ELR (cell line): ENCODE results near the gene DIP2C.
"Not testable (repeated sequence)": the region's sequence is repeated elsewhere in the genome, so short reads cannot be mapped to it uniquely, and the experiment has no call there.

Source experiments
- DNase-seq: peaks from one replicate; pipeline ENCODE4 v3.0.0-alpha.2; 2015; ENCODE audit warnings: low read depth

The DIP2C gene

DNA sequence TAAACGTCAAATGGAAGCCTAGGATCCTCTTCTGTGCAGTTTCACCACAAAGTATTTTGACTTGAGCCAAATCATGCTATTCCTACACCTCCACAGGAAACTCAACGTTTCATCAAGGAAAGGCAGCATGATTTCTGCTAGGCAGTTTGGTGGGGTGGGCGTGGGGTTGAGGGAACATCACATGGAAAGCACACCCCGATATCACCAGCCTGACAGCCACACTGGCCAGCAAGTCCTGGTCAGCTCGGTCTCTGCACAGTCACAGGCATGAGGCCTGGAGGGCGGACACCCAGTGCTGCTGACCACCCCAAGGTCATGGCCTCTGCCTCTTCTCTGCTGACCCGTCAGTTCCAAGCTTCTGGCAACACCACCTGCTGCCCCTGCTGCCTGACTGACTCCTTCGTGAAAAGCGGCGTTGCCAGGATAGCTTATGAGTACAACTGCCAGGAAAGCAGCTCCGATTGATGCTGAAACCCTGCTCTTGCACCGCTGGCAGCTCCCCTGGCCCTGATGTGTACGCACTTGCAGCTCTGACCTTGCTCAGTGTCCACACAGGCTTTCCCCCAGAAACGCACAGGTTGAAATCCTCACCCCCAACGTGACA is 171.5 kb downstream of the DIP2C start:
- DNase-seq, result no peak

DNA sequence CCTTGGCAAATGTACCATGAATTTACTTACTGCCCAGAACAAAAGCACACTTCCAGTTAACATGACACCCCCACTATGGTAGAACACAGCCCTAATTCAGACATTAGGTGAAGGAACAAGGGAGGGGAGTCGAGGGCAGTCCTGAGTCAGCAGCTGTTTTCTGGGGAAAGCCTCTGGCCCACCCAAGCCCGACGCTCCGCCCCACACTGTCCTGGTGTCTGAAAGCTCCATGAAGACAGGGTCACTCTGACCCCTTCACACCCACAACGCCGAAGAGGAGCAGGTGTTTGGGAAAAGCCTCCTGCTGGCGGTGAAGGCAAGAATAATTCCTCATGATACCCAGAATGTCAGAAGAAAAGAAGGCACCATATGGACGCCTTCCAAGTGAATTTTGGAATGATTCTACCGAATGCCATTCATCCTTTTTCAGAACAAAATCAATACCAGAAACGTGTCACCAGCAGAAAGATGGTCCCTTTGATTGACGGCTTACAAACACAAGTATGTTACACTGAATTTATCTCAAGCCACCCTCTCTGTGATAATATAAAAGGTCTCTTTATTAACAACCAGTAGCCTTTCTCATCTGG is 172.1 kb downstream of the DIP2C start:
- no peak for DNase-seq

DNA sequence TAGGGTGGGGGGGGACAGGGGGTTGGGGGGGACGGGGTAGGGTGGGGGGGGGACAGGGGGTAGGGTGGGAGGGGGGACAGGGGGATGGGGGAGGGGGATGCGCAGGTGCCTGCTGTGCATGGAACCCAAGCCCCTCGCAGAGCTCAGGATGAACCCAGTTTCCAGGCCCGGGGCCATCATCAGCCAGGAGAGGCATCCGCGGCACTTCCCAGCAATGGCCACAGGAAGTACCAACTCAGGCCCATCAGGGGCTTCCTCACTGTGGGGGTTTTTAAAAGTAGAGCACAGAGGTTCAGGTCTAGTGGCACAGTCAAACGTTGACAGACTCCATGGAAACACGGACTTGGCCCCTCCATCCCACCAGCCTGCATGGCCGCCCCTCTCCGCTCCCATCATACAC is 172.7 kb downstream of the DIP2C start:
- no peak for DNase-seq

DNA sequence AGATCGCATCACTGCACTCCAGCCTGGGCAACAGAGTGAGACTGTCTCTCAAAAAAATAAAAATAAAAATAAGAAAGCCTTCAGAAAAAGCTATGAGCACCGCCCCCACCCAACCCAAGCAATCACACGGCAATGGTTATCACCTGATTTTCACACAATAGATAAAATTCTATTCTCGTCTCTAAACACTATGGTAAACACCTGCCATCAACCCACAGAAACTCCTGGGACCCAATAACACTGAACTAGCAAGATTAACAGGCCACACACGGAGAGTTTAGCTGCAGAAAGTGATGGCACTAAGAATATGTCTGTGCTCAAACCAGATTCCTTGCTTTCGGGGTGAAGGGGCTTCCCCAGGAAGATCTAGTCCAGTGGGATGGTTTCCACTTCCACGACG is 173.8 kb downstream of the DIP2C start:
- DNase-seq, result no peak

DNA sequence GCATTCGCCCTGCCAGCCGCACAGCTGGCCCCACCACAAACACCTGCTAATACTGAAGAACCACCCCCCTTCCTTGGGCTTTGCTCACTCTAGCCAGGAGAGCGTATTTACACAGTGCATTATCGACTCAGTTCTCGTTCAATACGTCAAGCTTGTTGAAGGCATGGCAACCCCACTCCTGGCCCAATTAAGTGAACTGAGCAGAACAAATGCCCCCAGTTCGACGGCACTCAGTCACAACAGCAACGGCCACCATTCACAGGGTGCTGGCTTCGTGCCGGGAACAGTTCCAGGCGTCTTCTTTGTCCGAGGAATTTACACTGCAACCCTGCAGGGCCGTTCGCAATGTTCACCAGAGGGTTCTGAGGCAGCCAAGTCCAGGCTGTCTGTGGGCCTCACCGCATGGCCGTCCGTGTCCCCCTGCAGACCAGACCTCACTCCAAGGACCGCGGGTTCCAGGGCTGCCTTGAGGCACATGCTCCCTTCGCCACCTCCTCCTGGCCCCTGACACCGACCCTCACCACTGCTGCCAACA is 175.3 kb downstream of the DIP2C start:
- DNase-seq, result no peak

DNA sequence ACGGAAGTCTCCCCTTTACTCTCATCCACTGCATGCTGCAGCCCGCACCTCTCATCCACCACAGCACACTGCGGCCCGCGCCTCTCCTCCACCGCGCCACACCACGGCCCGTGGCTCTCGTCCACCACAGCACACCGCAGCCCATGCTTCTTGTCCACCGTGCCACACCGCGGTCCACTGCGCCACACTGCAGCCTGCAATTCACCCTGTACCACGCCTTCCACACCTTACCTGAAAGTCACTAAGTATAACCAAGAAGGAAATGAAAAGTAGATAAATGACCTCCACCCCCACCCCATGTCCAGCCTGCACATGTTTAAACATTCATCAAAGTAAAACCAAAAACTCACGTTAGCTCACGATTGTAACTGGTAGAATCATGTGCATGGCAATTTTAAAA is 176.1 kb downstream of the DIP2C start:
- DNase-seq, result no peak

DNA sequence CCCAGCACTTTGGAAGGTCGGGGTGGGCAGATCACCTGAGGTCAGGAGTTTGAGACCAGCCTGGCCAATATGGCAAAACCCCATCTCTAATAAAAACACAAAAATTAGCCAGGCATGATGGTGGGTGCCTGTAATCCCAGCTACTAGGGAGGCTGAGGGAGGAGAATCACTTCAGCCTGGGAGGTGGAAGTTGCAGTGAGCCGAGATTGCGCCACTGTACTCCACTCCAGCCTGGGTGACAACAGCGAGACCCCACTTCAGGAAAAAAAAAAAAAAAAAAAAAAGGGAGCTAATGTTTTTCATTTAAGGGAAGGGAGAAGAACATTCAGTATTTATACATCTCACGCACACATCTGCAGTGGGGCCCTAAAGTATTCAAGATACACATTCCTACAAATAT is 176.8 kb downstream of the DIP2C start:
- not testable (repeated sequence) for DNase-seq

DNA sequence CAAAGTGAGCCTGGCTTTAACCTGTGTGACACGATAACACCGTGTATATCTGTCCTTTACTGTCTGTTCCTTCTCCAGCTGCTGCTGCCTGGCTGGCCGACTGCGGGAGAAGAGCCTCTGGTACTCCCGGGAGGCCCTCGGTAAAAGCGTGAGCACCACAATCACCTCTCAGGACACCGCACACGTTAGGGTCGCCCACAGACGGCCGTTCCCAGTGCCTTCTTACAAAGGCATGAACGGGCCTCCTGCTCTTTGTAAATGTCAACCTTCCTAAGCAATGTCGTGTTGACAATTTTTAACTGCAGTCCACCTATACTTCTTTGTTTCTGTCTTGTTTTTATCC is 177.6 kb downstream of the DIP2C start:
- no peak for DNase-seq

DNA sequence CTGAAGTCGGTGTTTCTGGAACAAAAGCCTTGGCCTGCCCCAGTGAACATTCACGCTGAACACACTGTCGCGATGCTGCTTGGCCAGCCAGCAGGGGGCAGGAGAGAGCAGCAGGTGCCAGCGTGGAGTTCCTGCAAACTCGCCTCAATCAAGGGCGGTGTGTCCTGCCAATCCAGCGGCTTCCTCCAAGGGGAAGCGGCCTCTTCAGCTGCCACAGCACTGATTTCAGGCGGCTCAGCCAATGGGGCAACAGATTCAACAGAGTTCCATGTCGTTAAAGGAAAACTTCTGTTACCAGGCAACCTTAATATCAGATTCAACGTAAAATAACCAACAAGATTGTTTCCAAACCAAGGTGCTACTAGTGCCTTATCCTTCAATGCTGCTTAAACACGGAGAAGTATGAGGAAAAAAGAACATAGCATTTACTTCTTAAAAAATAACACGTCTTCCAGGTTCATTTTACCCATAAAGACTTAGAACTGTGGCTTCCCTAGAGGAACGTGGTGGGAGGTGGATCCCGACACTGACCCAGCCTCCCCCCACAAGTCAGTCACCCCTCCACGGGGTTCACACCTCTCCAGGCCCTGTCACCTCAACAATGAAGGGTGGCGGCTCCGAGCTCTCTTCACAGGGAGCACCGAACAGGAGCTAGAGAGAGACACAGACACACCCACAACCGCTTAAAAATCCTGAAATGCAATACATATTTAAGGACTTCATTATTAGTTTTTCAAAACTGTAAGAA is 178.2 kb downstream of the DIP2C start:
- peak; percentile 80 for DNase-seq

DNA sequence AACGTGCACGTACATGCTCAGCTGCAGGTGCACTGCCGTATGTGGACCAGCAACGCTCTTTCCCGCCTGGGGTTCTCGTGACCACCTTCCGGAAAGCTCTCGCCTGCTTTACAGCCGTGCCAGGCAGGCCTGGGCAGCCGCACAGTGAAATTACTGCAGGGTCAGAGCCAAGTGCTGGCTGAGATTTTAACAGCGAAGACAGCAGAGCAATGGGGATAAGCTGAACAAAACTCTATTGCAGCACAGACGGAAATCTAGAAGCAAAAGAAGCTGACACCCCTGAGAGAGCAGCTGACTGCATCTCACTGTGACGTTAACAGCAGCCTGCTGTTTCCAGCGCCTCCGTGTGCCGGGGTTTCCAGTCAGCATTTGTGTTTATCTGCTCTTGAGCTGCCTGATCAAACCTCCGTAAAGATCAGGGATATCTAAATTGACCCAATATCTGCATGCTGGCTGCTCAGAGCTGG is 179.0 kb downstream of the DIP2C start:
- no peak for DNase-seq

DNA sequence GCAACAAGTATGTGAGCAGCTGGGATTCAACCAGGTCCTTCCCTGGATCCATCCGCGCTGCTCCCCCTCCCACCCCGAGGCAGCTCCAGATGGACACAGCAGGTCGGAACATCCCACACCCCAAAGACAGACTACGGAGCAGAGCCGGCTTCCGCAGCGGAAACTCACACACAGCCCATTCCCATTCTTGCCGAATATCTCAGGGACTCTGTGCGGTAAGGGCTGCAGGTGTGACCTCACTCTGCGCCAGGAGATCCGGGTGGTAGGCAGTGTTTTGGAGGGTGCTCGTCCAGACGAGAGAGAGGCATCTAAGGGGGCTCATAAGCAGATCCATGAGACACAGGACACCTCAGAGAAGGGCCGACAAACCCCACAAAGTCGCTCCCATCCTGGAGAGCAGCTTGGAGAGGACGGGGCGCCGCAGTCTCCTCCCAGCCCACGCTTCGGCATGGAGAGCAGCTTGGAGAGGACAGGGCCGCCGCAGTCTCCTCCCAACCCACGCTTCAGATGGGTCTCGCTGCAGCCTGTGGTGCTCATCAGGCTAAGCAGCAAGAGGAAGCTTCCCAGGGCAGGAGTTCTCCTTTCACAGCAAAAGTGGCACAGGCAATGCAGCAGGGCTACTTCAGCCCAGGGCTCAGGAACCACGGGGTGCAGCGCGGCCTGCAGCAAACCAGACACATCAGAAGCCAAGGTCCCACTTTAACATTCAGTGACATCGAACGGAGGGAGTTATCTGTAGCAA is 179.9 kb downstream of the DIP2C start:
- no peak for DNase-seq

DNA sequence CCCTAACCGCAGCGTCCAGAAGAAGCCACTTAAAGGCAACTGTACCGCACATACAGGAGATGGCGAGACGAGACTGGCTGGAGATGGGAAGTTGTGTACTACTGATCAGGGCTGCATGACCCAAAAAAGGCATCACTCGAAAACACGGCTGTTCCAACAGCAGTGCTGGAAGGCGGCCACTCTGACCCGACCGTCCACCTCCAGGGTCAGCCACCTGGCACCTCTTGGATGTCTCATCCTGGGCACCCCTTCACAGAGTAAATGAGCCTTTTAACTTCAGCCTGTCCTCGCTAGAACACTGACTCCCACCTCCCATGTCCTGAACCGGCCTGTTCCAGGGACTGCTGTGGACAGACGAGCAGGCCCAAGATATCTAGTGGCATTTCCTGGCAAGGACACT is 180.7 kb downstream of the DIP2C start:
- no peak for DNase-seq

DNA sequence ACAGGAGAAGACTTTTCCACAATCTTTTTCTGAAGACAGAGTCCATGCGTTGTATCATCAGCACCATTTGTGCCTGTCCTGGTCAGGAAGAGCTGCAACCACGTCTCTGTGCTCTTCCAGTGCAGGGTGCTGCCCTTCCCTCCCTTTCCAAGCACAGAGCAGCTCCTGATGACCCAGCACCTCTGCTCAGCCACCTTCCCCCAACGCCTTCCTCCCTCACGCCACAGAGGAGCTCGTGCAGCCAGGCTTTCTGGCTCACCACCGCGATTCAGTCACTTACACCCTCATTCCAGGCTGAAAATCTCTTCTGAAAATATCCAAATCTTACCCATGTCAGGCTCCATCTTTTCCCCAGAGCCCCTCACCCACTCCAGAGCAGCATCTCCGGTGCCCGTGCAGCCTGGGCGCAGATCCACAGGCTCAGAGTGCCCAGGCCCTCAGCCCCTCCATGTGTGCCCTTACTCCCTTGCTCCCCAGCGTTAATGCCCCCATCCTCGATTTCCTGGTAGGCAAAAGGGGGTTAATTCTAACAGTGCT is 181.5 kb downstream of the DIP2C start:
- no peak for DNase-seq

DNA sequence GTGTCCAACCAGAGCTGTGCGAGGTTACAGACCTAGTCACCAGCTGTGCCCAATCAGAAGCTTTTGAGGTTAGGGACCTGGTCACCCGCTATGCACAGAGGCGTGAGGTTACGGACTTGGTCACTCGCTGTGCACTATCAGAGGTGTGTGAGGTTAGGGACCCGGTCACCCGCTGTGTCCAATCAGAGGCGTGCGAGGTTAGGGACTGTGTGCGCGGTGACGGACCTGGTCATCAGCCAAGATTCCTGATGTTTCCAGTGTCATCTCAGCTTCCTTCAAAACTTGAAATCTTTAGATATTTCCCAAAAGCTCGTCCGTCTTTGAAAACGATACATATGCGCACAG is 182.1 kb downstream of the DIP2C start:
- DNase-seq, result no peak

DNA sequence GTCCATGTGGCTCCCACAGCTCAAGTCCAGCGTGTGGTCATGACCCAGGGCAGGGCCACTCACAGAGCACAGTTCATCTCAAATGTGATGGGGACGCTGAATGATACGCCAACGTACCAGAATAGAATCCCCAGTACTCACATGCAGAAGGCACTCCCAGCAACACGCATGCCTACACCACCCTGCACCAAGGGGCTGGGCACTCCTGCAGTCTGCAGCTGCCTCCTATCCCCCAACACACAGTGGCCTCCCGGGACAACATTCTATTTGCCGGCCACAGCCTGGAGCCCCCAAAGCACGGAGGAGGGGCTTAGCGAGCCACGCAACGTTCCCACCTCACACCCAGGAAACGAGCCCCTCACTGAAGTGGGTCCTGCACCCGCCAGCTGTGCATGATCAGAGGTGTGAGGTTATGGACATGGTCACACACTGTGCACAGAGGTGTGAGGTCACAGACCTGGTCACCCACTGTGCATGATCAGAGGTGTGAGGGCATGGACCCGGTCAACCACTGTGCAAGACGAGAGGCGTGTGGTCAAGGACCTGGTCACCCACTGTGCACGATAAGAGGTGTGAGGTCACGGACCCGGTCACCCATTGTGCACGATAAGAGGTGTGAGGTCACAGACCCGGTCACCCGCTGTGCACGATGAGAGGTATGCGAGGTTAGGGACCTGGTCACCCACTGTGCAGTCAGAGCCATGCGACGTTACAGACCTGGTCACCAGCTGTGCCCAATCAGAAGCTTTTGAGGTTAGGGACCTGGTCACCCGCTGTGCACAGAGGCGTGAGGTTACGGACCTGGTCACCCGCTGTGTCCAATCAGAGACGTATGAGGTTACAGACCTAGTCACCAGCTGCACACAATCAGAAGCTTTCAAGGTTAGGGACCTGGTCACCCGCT is 182.8 kb downstream of the DIP2C start:
- no peak for DNase-seq

DNA sequence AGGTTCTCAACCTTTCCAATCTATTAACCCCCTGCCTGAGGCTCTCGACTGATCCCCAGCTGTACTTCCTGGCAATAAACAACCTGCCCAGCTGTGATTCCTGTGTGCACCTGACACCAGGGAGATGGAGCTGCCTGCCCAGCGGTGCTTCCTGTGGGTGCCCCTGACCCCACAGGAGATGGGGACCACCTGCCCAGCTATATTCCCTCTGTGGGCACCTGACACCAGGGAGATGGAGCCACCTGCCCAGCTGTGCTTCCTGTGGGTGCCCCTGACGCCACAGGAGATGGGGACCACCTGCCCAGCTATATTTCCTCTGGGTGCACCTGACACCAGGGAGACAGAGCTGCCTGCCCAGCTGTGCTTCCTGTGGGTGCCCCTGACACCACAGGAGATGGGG is 184.0 kb downstream of the DIP2C start:
- no peak for DNase-seq

DNA sequence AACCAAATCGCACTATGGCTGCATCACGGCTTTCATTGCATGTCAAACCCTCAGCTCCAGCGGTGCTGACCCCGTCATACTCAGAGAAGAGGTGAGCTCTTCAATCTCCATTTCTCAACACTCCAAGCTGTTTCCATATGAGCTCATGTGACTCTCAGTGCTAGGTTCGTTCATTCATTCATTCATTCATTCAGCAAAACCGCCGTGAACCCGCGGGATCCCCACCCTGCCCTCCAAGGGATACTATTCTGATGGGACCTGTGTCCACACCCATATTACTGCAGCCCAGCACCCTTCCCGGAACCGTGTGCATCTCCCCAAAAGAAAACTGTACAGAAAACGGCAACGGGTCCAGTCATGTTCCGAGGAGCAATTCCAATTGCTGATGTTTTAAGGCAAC is 184.7 kb downstream of the DIP2C start:
- no peak for DNase-seq

DNA sequence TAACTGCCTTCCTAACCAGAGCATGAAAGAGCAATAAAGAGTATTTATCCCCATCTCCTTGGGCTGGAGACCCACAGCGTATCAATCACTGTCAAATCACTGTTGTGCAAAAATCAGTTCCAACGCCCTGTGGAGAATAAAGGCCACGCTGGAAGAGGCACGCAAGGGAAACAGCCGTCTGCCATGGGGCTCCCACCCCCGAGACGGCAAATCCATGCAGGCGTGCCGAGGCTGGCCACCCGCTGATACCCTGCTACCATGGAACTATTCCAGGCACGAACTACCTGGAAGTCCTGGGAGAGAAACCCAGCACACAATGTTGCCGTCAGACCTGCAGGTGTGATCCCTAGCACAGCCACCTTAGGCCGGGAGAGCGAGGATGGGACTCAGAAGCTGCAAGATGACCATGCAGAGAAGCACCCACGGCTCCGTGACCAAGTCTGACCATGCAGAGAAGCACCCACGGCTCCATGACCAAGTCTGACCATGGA is 185.3 kb downstream of the DIP2C start:
- no peak for DNase-seq

DNA sequence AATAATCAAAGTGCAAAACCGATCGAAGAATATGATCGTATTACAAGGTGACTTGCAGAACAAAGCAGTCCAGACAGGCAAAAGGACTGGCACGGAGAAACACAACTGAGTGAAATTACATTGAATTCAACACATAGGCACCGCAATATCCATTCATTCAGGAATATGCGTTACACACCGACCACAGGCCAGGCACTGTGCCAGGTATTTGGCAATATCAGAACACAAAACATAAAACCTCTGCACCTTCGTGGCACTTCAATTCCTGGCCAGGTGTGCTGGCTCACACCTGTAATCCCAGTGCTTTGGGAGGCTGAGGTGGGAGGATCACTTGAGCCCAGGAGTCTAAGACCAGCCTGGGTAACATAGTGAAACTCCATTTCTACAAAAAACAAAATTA is 187.9 kb downstream of the DIP2C start:
- DNase-seq, result no peak

DNA sequence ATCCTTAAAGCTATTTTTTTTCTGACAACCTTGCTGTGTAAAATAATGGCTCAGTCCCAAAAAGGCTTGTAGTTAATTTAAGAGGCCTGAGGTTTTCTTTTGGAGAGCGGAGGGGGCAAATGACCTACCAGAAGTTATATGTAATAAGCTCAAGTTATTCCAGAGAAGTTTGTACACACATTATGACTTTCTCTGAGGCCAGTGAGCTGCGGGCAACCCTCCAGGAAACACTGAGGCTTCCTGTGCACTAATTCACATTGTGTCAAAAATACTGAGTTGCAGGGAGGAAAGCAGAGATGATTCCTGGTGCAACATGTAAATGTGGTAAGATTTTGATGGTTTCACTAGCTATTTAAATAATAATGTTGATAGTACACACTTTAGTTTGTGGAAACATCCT is 188.6 kb downstream of the DIP2C start:
- no peak for DNase-seq

DNA sequence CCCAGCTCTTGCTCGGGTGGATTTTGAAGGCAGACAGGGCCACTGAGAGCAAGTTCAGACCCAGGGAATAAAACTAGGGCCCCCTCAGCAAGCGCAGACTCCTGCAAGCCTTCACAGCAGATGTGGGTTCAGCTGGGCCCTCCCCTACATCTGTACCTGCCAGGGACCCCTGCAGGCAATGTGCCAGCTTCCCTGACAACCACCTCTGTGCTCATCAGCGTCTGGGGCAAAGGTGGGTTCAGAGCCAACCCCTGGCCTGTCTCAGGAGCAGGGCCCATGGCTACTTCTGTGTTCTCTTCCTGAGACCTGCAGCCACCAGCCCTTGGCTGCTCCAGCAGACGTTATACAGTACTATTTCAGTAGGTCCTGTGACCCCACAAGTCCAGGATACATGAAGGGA is 189.5 kb downstream of the DIP2C start:
- no peak for DNase-seq
